ENCODE results near the gene BDKRB1.

BDKRB1 gene

GRCh38 chr14:96263347-96264199, 7.6 kb downstream of the BDKRB1 start:
- DNase-seq = no peak

GRCh38 chr14:96264200-96264553, 8.2 kb downstream of the BDKRB1 start:
- DNase-seq = no peak

GRCh38 chr14:96264853-96265252, 8.8 kb downstream of the BDKRB1 start:
- no peak for DNase-seq

- DNase-seq = no peak
Measured at GRCh38 chr14:96265383-96266095, 9.5 kb downstream of the BDKRB1 start.

- DNase-seq = no peak
Measured at GRCh38 chr14:96267336-96267735, 11.3 kb downstream of the BDKRB1 start.

- DNase-seq = no peak
Measured at GRCh38 chr14:96267916-96268315, 11.9 kb downstream of the BDKRB1 start.

GRCh38 chr14:96268431-96269358, 12.7 kb downstream of the BDKRB1 start:
- no peak for DNase-seq

GRCh38 chr14:96269359-96269710, 13.3 kb downstream of the BDKRB1 start:
- DNase-seq = no peak

GRCh38 chr14:96270565-96271420, 14.8 kb downstream of the BDKRB1 start:
- no peak for DNase-seq

- DNase-seq = no peak
Measured at GRCh38 chr14:96271421-96271762, 15.4 kb downstream of the BDKRB1 start.

GRCh38 chr14:96272777-96273473, 16.9 kb downstream of the BDKRB1 start:
- no peak for DNase-seq

- DNase-seq = no peak
Measured at GRCh38 chr14:96273629-96274028, 17.6 kb downstream of the BDKRB1 start.

- DNase-seq = no peak
Measured at GRCh38 chr14:96274122-96274521, 18.1 kb downstream of the BDKRB1 start.

- no peak for DNase-seq
Measured at GRCh38 chr14:96274543-96274942, 18.5 kb downstream of the BDKRB1 start.

- DNase-seq = peak; percentile 75 to 81
Measured at GRCh38 chr14:96275177-96276112, 19.4 kb downstream of the BDKRB1 start.

- no peak for DNase-seq
Measured at GRCh38 chr14:96277890-96278289, 21.9 kb downstream of the BDKRB1 start.

GRCh38 chr14:96279564-96279963, 23.6 kb downstream of the BDKRB1 start:
- DNase-seq = no peak

- no peak for DNase-seq
Measured at GRCh38 chr14:96280104-96280503, 24.1 kb downstream of the BDKRB1 start.

- no peak for DNase-seq
Measured at GRCh38 chr14:96281486-96281885, 25.5 kb downstream of the BDKRB1 start.

GRCh38 chr14:96284008-96284407, 28.0 kb downstream of the BDKRB1 start:
- no peak for DNase-seq

GRCh38 chr14:96284430-96284829, 28.4 kb downstream of the BDKRB1 start:
- no peak for DNase-seq
